Activated CD4-positive, alpha-beta memory T cell treated with anti-CD3 and anti-CD28 coated beads for 36 hours (primary cell): ENCODE data around the gene USP43. TPM values are rescaled to one million over a fixed set of nuclear protein-coding genes. Genes with fewer than 3 reads are reported as not detected.
A peak's percentile ranks its signal among the peaks of the same experiment; 100 is the strongest.

ENCODE experiments used
- CTCF ChIA-PET: fragments of 350-600 bp; sonication (Branson Sonifier 250); formaldehyde crosslinking; loops from one replicate; lab custom pipeline; 2021; ENCODE audit warnings: antibody characterized with exemption, inconsistent platforms; lab: Charles Lee
- POLR2A ChIA-PET: fragments of 350-600 bp; sonication (Branson Sonifier 250); formaldehyde crosslinking; loops from one replicate; lab custom pipeline; 2021; ENCODE audit warnings: antibody characterized with exemption; lab: Charles Lee
- DNase-seq: peaks from one replicate; pipeline ENCODE4 v3.0.0-alpha.2; 2020
- H3K27ac Mint-ChIP-seq: one replicate; pipeline ENCODE4 v1.8.0; 2021; ENCODE audit warnings: mixed read lengths
- H3K27me3 Mint-ChIP-seq: one replicate; pipeline ENCODE4 v1.8.0; 2021; ENCODE audit warnings: mixed read lengths
- H3K36me3 Mint-ChIP-seq: one replicate; pipeline ENCODE4 v1.8.0; 2021; ENCODE audit warnings: mixed read lengths
- H3K4me1 Mint-ChIP-seq: one replicate; pipeline ENCODE4 v1.8.0; 2021; ENCODE audit warnings: low read depth, mixed read lengths
- H3K4me3 Mint-ChIP-seq: one replicate; pipeline ENCODE4 v1.8.0; 2021; ENCODE audit warnings: mild to moderate bottlenecking, mixed read lengths
- H3K9me3 Mint-ChIP-seq: one replicate; pipeline ENCODE4 v1.8.0; 2021; ENCODE audit warnings: mixed read lengths
- intact Hi-C: fragments of 100-400 bp; cut with micrococcal nuclease; formaldehyde crosslinking; loops from one replicate; pipeline ENCODE4 v1.15.1; 2023
- total RNA-seq, 2 experiments: library from RNA; stranded (reverse); gene quantifications; one replicate each; pipeline ENCODE4 v1.2.3, GENCODE V29; 2021

USP43 gene
- total RNA-seq, 2 experiments from 2014 or later: 0.34 to 0.50 TPM

GRCh38 chr17:9669551-9670008 is 24.3 kb downstream of the USP43 start:
- H3K27ac Mint-ChIP-seq: no peak overlapping the region
- no peak overlapping the region for H3K4me3 Mint-ChIP-seq
- ChIA-PET POLR2A (no interaction called here), CTCF (no interaction called here)
- no peaks in the 10 kb centered on the region for H3K9me3 Mint-ChIP-seq
- DNase-seq: no peak
- peaks cover 26% of the 10 kb centered on the region for H3K27me3 Mint-ChIP-seq
- peaks cover 11% of the 10 kb centered on the region for H3K4me1 Mint-ChIP-seq
- no peaks in the 10 kb centered on the region for H3K36me3 Mint-ChIP-seq
- intact Hi-C loops: no loop called here

GRCh38 chr17:9670596-9670995 is 25.3 kb downstream of the USP43 start:
- no peaks in the 10 kb centered on the region for H3K9me3 Mint-ChIP-seq
- no peak overlapping the region for H3K27ac Mint-ChIP-seq
- no peak overlapping the region for H3K4me3 Mint-ChIP-seq
- intact Hi-C loops: no loop called here
- peaks cover 11% of the 10 kb centered on the region for H3K4me1 Mint-ChIP-seq
- peaks cover 29% of the 10 kb centered on the region for H3K27me3 Mint-ChIP-seq
- POLR2A ChIA-PET: no interaction called here
- CTCF ChIA-PET: no interaction called here
- no peak for DNase-seq
- H3K36me3 Mint-ChIP-seq: no peaks in the 10 kb centered on the region

- Mint-ChIP-seq H3K4me1 (peaks cover 8% of the 10 kb centered on the region), H3K36me3 (no peaks in the 10 kb centered on the region), H3K4me3 (no peak overlapping the region), H3K27ac (no peak overlapping the region), H3K27me3 (peaks cover 28% of the 10 kb centered on the region), H3K9me3 (no peaks in the 10 kb centered on the region)
- ChIA-PET POLR2A (no interaction called here), CTCF (no interaction called here)
- intact Hi-C loops: no loop called here
- DNase-seq: no peak
Measured at GRCh38 chr17:9671559-9671958, 26.2 kb downstream of the USP43 start.

GRCh38 chr17:9672266-9672665 is 26.9 kb downstream of the USP43 start:
- Mint-ChIP-seq H3K9me3 (no peaks in the 10 kb centered on the region), H3K27me3 (peaks cover 28% of the 10 kb centered on the region), H3K27ac (no peak overlapping the region), H3K4me3 (no peak overlapping the region), H3K36me3 (no peaks in the 10 kb centered on the region), H3K4me1 (peaks cover 12% of the 10 kb centered on the region)
- intact Hi-C loops: no loop called here
- CTCF ChIA-PET: no interaction called here
- no peak for DNase-seq
- POLR2A ChIA-PET: no interaction called here

- Mint-ChIP-seq H3K9me3 (no peaks in the 10 kb centered on the region), H3K27ac (no peak overlapping the region), H3K4me3 (no peak overlapping the region), H3K36me3 (no peaks in the 10 kb centered on the region), H3K27me3 (peaks cover 26% of the 10 kb centered on the region), H3K4me1 (peaks cover 11% of the 10 kb centered on the region)
- ChIA-PET CTCF (no interaction called here), POLR2A (no interaction called here)
- DNase-seq: no peak
- intact Hi-C loops: no loop called here
Measured at GRCh38 chr17:9672691-9673090, 27.4 kb downstream of the USP43 start.

- peaks cover 15% of the 10 kb centered on the region for H3K4me1 Mint-ChIP-seq
- POLR2A ChIA-PET: no interaction called here
- H3K4me3 Mint-ChIP-seq: no peak overlapping the region
- intact Hi-C loops: loop anchor here (1.0 to 2.0 kb wide), 2 partner anchors 31 to 99 kb away; partner anchors contain the start of gene USP43
- H3K9me3 Mint-ChIP-seq: peaks cover 13% of the 10 kb centered on the region
- no peak for DNase-seq
- peaks cover 2% of the 10 kb centered on the region for H3K36me3 Mint-ChIP-seq
- CTCF ChIA-PET: interaction anchor here (1.0 to 1.8 kb wide), 3 partner anchors 9 to 99 kb away, joined by 3 to 9 read pairs (median 3); partner anchors contain the start of gene CFAP52
- H3K27ac Mint-ChIP-seq: no peak overlapping the region
- H3K27me3 Mint-ChIP-seq: peaks cover 8% of the 10 kb centered on the region
Measured at GRCh38 chr17:9676084-9676483, 30.8 kb downstream of the USP43 start.

- Mint-ChIP-seq H3K4me3 (no peak overlapping the region), H3K36me3 (peaks cover 2% of the 10 kb centered on the region), H3K9me3 (peaks cover 13% of the 10 kb centered on the region), H3K27me3 (peaks cover 7% of the 10 kb centered on the region), H3K4me1 (peaks cover 15% of the 10 kb centered on the region), H3K27ac (peak overlapping the region; percentile 71)
- intact Hi-C loops: loop anchor here (1.0 to 2.0 kb wide), 2 partner anchors 32 to 100 kb away; partner anchors contain the start of gene USP43
- peak; percentile 56 for DNase-seq
- ChIA-PET CTCF (interaction anchor here (1.3 to 1.8 kb wide), 2 partner anchors 31 to 99 kb away, joined by 3 to 9 read pairs; partner anchors contain the start of gene CFAP52), POLR2A (no interaction called here)
Measured at GRCh38 chr17:9676820-9677310, 31.5 kb downstream of the USP43 start.

GRCh38 chr17:9677411-9677810 is 32.1 kb downstream of the USP43 start:
- Mint-ChIP-seq H3K27ac (peak overlapping the region; percentile 71), H3K4me3 (no peak overlapping the region), H3K9me3 (peaks cover 13% of the 10 kb centered on the region), H3K4me1 (peaks cover 15% of the 10 kb centered on the region), H3K36me3 (peaks cover 2% of the 10 kb centered on the region), H3K27me3 (peaks cover 7% of the 10 kb centered on the region)
- intact Hi-C loops: loop anchor here (2.0 kb wide), 1 partner anchor 33 kb away; the partner anchor contains the start of gene USP43
- CTCF ChIA-PET: interaction anchor here (1.8 kb wide), 1 partner anchor 100 kb away, joined by 9 read pairs; the partner anchor contains the start of gene CFAP52
- POLR2A ChIA-PET: no interaction called here
- no peak for DNase-seq

GRCh38 chr17:9677896-9678295 is 32.6 kb downstream of the USP43 start:
- no peak for DNase-seq
- intact Hi-C loops: loop anchor here (2.0 kb wide), 1 partner anchor 33 kb away; the partner anchor contains the start of gene USP43
- Mint-ChIP-seq H3K27me3 (peaks cover 6% of the 10 kb centered on the region), H3K36me3 (peaks cover 2% of the 10 kb centered on the region), H3K9me3 (peaks cover 13% of the 10 kb centered on the region), H3K4me3 (no peak overlapping the region), H3K4me1 (peaks cover 15% of the 10 kb centered on the region), H3K27ac (no peak overlapping the region)
- ChIA-PET POLR2A (no interaction called here), CTCF (no interaction called here)

GRCh38 chr17:9684955-9685621 is 39.8 kb downstream of the USP43 start:
- intact Hi-C loops: no loop called here
- CTCF ChIA-PET: no interaction called here
- POLR2A ChIA-PET: no interaction called here
- Mint-ChIP-seq H3K4me1 (no peaks in the 10 kb centered on the region), H3K27me3 (peaks cover 3% of the 10 kb centered on the region), H3K4me3 (no peak overlapping the region), H3K36me3 (peaks cover 2% of the 10 kb centered on the region), H3K9me3 (peaks cover 9% of the 10 kb centered on the region), H3K27ac (no peak overlapping the region)
- DNase-seq: no peak

- Mint-ChIP-seq H3K36me3 (no peaks in the 10 kb centered on the region), H3K27ac (no peak overlapping the region), H3K4me3 (no peak overlapping the region), H3K4me1 (no peaks in the 10 kb centered on the region), H3K27me3 (peaks cover 5% of the 10 kb centered on the region), H3K9me3 (no peaks in the 10 kb centered on the region)
- POLR2A ChIA-PET: no interaction called here
- DNase-seq: no peak
- CTCF ChIA-PET: interaction anchor here (1.0 kb wide), 1 partner anchor 32 kb away, joined by 3 read pairs; no protein-coding TSS in a partner anchor
- intact Hi-C loops: no loop called here
Measured at GRCh38 chr17:9693755-9694154, 48.4 kb downstream of the USP43 start.

- ChIA-PET POLR2A (no interaction called here), CTCF (no interaction called here)
- no peaks in the 10 kb centered on the region for H3K9me3 Mint-ChIP-seq
- H3K4me1 Mint-ChIP-seq: no peaks in the 10 kb centered on the region
- H3K36me3 Mint-ChIP-seq: no peaks in the 10 kb centered on the region
- intact Hi-C loops: no loop called here
- no peak for DNase-seq
- H3K4me3 Mint-ChIP-seq: no peak overlapping the region
- peaks cover 5% of the 10 kb centered on the region for H3K27me3 Mint-ChIP-seq
- H3K27ac Mint-ChIP-seq: no peak overlapping the region
Measured at GRCh38 chr17:9696279-9697044, 51.1 kb downstream of the USP43 start.
